Stimulated activated naive CD4-positive, alpha-beta T cell treated with Interleukin-2 at 50 U/mL for 16 hours (primary cell): ENCODE results near the gene PYGB.
A peak's percentile ranks its signal among the peaks of the same experiment; 100 is the strongest.

ENCODE experiments used
- DNase-seq: peaks from one replicate; lab custom pipeline; 2025; lab: John Stamatoyannopoulos, UW

Gene PYGB

GRCh38 chr20:25216199-25216945 lies 31.5 kb upstream of the PYGB start:
- no peak for DNase-seq

- DNase-seq, result no peak
These were observed 30.4 kb upstream of the PYGB start for GRCh38 chr20:25217161-25218108.

GRCh38 chr20:25218109-25218486 lies 29.8 kb upstream of the PYGB start:
- no peak for DNase-seq

- no peak for DNase-seq
These were observed 29.4 kb upstream of the PYGB start for GRCh38 chr20:25218492-25218891.

- DNase-seq, result no peak
These were observed 28.5 kb upstream of the PYGB start for GRCh38 chr20:25219365-25219764.

- no peak for DNase-seq
These were observed 27.7 kb upstream of the PYGB start for GRCh38 chr20:25220021-25220730.

GRCh38 chr20:25220810-25221591 lies 26.9 kb upstream of the PYGB start:
- DNase-seq, result no peak

GRCh38 chr20:25221592-25222460 lies 26.1 kb upstream of the PYGB start:
- DNase-seq, result no peak

GRCh38 chr20:25222461-25223178 lies 25.3 kb upstream of the PYGB start:
- DNase-seq, result no peak

GRCh38 chr20:25223179-25223661 lies 24.7 kb upstream of the PYGB start:
- peak; percentile 30 for DNase-seq

- DNase-seq, result no peak
These were observed 23.8 kb upstream of the PYGB start for GRCh38 chr20:25223765-25224720.

- no peak for DNase-seq
These were observed 22.9 kb upstream of the PYGB start for GRCh38 chr20:25224941-25225340.

- DNase-seq, result no peak
These were observed 22.0 kb upstream of the PYGB start for GRCh38 chr20:25225642-25226432.

- no peak for DNase-seq
These were observed 21.2 kb upstream of the PYGB start for GRCh38 chr20:25226433-25227316.

- no peak for DNase-seq
These were observed 20.5 kb upstream of the PYGB start for GRCh38 chr20:25227317-25227831.

- no peak for DNase-seq
These were observed 18.3 kb upstream of the PYGB start for GRCh38 chr20:25229486-25230165.
